ENCODE measurements around the gene TUBA4B.
"Not testable (repeated sequence)": the region's sequence is repeated elsewhere in the genome, so short reads cannot be mapped to it uniquely, and the experiment has no call there.

Gene TUBA4B

GRCh38 chr2:219308142-219309101 lies 55.4 kb downstream of the TUBA4B start:
- ChIA-PET CTCF (interaction anchor here (0.8 to 15.2 kb wide), 4 partner anchors 9 to 221 kb away, joined by 3 to 145 read pairs (median 32); no protein-coding TSS in a partner anchor), POLR2A (interaction anchor here (0.5 kb wide), 1 partner anchor 79 kb away, joined by 3 read pairs; no protein-coding TSS in a partner anchor)
- DNase-seq (ENCODE audit: low read depth, low spot score): no peak
- no peak for TF ChIP-seq CTCF (IDR thresholded peaks at IDR 0.05; ENCODE audit: insufficient read depth, low read length, missing control alignments)
- peak overlapping the region; percentile 49 for H3K4me3 ChIP-seq (ENCODE audit: low read depth, low read length)

DNA sequence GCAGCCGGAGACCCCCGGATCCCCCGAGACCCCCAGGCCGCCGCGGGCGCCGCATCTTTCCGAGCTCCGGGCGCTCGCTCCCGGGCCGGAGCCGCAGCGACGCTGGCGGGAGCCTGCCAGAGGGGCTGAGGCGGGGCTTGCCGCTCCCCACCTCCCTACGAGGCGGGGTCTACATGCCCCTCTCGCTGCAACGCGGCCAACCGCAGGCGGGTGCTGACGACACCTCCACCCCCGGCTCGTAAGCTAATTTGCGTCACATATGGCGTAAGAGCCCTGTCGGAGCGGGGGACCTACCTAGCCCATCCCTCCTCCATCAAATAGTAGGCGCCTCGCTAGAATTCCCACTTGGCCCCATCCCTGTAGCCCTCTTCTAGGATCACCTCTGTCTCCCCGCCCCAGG lies 56.2 kb downstream of the TUBA4B start, which contains the start of gene PTPRN:
PTPRN (minus strand) TSS at position 124 of the 400 bp plus-strand sequence; CDS start at position 55, 69 bp downstream.
- POLR2A ChIA-PET: no interaction called here
- peak within 1 kb of the TSS; percentile 49 for H3K4me3 ChIP-seq (ENCODE audit: low read depth, low read length)
- CTCF ChIA-PET: interaction anchor here (1.0 to 15.2 kb wide), 5 partner anchors 10 to 150 kb away, joined by 3 to 145 read pairs (median 4); no protein-coding TSS in a partner anchor
- DNase-seq (ENCODE audit: low read depth, low spot score): no peak
- TF ChIP-seq CTCF (IDR thresholded peaks at IDR 0.05; ENCODE audit: insufficient read depth, low read length, missing control alignments): no peak

DNA sequence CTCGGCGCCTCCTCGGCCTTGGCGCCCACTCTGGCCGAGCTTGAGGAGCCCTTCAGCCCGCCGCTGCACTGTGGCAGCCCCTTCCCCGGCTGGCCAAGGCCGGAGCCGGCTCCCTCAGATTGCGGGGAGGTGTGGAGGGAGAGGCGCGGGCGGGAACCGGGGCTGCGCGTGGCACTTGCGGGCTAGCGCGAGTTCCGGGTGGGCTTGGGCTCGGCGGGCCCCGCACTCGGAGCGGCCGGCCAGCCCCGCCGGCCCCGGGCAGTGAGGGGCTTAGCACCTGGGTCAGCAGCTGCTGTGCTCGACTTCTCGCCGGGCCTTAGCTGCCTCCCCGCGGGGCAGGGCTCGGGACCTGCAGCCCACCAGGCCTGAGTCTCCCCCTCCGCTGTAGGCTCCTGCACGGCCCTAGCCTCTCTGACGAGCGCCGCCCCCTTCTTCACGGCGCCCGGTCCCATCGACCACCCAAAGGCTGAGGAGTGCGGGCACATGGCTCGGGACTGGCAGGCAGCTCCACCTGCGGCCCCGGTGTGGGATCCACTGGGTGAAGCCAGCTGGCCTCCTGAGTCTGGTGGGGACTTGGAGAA lies 59.7 kb downstream of the TUBA4B start:
- DNase-seq (ENCODE audit: low read depth, low spot score); POLR2A ChIA-PET; H3K4me3 ChIP-seq (ENCODE audit: low read depth, low read length): not testable (repeated sequence)
- CTCF ChIA-PET: interaction anchor here (4.3 to 15.2 kb wide), 3 partner anchors 13 to 20 kb away, joined by 26 to 145 read pairs (median 61); no protein-coding TSS in a partner anchor

- POLR2A ChIA-PET: no interaction called here
- DNase-seq (ENCODE audit: low read depth, low spot score): no peak
- CTCF ChIA-PET: interaction anchor here (1.3 to 7.9 kb wide), 4 partner anchors 15 to 155 kb away, joined by 5 to 61 read pairs (median 16); partner anchors contain the start of gene NHEJ1
- no peak for TF ChIP-seq CTCF (IDR thresholded peaks at IDR 0.05; ENCODE audit: insufficient read depth, low read length, missing control alignments)
- H3K4me3 ChIP-seq (ENCODE audit: low read depth, low read length): no peak overlapping the region
These were observed 61.9 kb downstream of the TUBA4B start for GRCh38 chr2:219314804-219315468.
